ENCODE measurements around the gene MALRD1.

- TF ChIP-seq EZH2 (IDR thresholded peaks at IDR 0.05; ENCODE audit: borderline replicate concordance, low read depth, low read length, poor library complexity, severe bottlenecking) (no peak), CTCF (conservative IDR thresholded peaks at IDR 0.05; ENCODE audit: low read depth, low read length) (no peak)
Measured at GRCh38 chr10:19713159-19713558, 664.6 kb downstream of the MALRD1 start.

Measured in A673 (cell line).